ENCODE data around the gene TIFAB. TPM values are rescaled to one million over a fixed set of nuclear protein-coding genes. Genes with fewer than 3 reads are reported as not detected.

Gene TIFAB
- total RNA-seq, 1 experiment from 2014 or later, result not detected

- BruUV-seq (replicated peaks), result no TSS peak
- TF ChIP-seq SIN3A (IDR thresholded peaks at IDR 0.05; ENCODE audit: borderline replicate concordance, insufficient read depth, low read depth, low read length) (no peak), REST (IDR thresholded peaks at IDR 0.05; ENCODE audit: insufficient read depth in 1 of 2, low read depth in 2 of 2, low read length in 1 of 2) (no peak), CTCF (IDR thresholded peaks at IDR 0.05) (no peak)
- H3K4me1 ChIP-seq (ENCODE audit: control insufficient read depth, insufficient read depth, low read length), result no peaks in the 10 kb centered on the region
- no peak overlapping the region for H3K4me3 ChIP-seq (ENCODE audit: low read depth in 2 of 2, low read length in 2 of 2)
- in situ Hi-C loops (cut with HindIII; ENCODE audit: low pct_unique_long_range_greater_than_20kb, low sequenced_read_pairs), result loop anchor here (25.0 kb wide), 1 partner anchor 366 kb away; the partner anchor contains the start of gene SLC25A48
- ChIA-PET POLR2A (no interaction called here), CTCF (interaction anchor here (0.5 kb wide), 1 partner anchor 95 kb away, joined by 6 read pairs; no protein-coding TSS in a partner anchor)
- H3K9me3 ChIP-seq (ENCODE audit: control insufficient read depth, insufficient read depth, low read depth, low read length), result no peaks in the 10 kb centered on the region
- ATAC-seq, result no peak
- H3K36me3 ChIP-seq (ENCODE audit: control insufficient read depth, insufficient read depth, low read length), result no peaks in the 10 kb centered on the region
- intact Hi-C loops (cut with micrococcal nuclease; ENCODE audit: unreplicated experiment), result no loop called here
- peaks cover 16% of the 10 kb centered on the region for H3K27me3 ChIP-seq (ENCODE audit: control insufficient read depth, insufficient read depth, low read length)
- H3K27ac ChIP-seq (ENCODE audit: low read length), result no peak overlapping the region
- no peak for DNase-seq (ENCODE audit: low read depth, low spot score)
Observed at GRCh38 chr5:135471726-135472125, 19.6 kb upstream of the TIFAB start.

GRCh38 chr5:135469911-135470310 lies 17.8 kb upstream of the TIFAB start:
- no peaks in the 10 kb centered on the region for H3K9me3 ChIP-seq (ENCODE audit: control insufficient read depth, insufficient read depth, low read depth, low read length)
- peaks cover 2% of the 10 kb centered on the region; the same call in 1 of the 2 replicates for H3K4me1 ChIP-seq (ENCODE audit: control insufficient read depth, insufficient read depth, low read length)
- DNase-seq (ENCODE audit: low read depth, low spot score) (no peak), ATAC-seq (no peak)
- TF ChIP-seq SIN3A (IDR thresholded peaks at IDR 0.05; ENCODE audit: borderline replicate concordance, insufficient read depth, low read depth, low read length) (no peak), TCF7L2 (IDR thresholded peaks at IDR 0.05; ENCODE audit: low read depth, low read length) (no peak), REST (IDR thresholded peaks at IDR 0.05; ENCODE audit: insufficient read depth in 1 of 2, low read depth in 2 of 2, low read length in 1 of 2) (no peak), POLR2AphosphoS5 (IDR thresholded peaks at IDR 0.05; ENCODE audit: low read depth, low read length) (no peak), CTCF (IDR thresholded peaks at IDR 0.05) (no peak)
- H3K36me3 ChIP-seq (ENCODE audit: control insufficient read depth, insufficient read depth, low read length), result no peaks in the 10 kb centered on the region
- H3K27me3 ChIP-seq (ENCODE audit: control insufficient read depth, insufficient read depth, low read length), result peaks cover 19% of the 10 kb centered on the region
- no peak overlapping the region for H3K27ac ChIP-seq (ENCODE audit: low read length)
- POLR2A ChIA-PET, result no interaction called here
- no peak overlapping the region for H3K4me3 ChIP-seq (ENCODE audit: low read depth in 2 of 2, low read length in 2 of 2)
- CTCF ChIA-PET, result no interaction called here
- intact Hi-C loops (cut with micrococcal nuclease; ENCODE audit: unreplicated experiment) (no loop called here), in situ Hi-C loops (cut with HindIII; ENCODE audit: low pct_unique_long_range_greater_than_20kb, low sequenced_read_pairs) (loop anchor here (25.0 kb wide), 1 partner anchor 367 kb away; the partner anchor contains the start of gene SLC25A48)
- no TSS peak for BruUV-seq (replicated peaks)
